OCI-LY1 (cell line): ENCODE measurements around the gene CPLANE2.

Source experiments
- H2AFZ ChIP-seq: fragments of 200-600 bp; sonication (generic), shearing (Covaris generic); 2 replicates; pipeline ENCODE4 v1.6.0; 2014; ENCODE audit warnings: antibody characterized with exemption, mild to moderate bottlenecking, low read length
- H3F3A ChIP-seq: fragments of 200-600 bp; sonication (generic), shearing (Covaris generic); 2 replicates; pipeline ENCODE4 v1.6.0; 2014; ENCODE audit warnings: mild to moderate bottlenecking, antibody characterized with exemption, low read length, moderate library complexity; ENCODE audit not compliant: insufficient read depth
- H3K27ac ChIP-seq: fragments of 200-600 bp; sonication (generic); 2 replicates; pipeline ENCODE4 v1.5.1; 2014; ENCODE audit warnings: low read length, mixed run types, mild to moderate bottlenecking, low read depth; ENCODE audit not compliant: poor library complexity, severe bottlenecking
- H3K27me3 ChIP-seq: fragments of 200-600 bp; sonication (generic); 2 replicates; pipeline ENCODE4 v1.6.0; 2014; ENCODE audit warnings: antibody characterized with exemption, mild to moderate bottlenecking, low read length, moderate library complexity; ENCODE audit not compliant: insufficient read depth
- H3K36me3 ChIP-seq: fragments of 200-600 bp; sonication (generic); 2 replicates; pipeline ENCODE4 v1.6.1; 2014; ENCODE audit warnings: mild to moderate bottlenecking, antibody characterized with exemption, low read length, moderate library complexity, mixed read lengths; ENCODE audit not compliant: insufficient read depth
- H3K4me1 ChIP-seq: fragments of 200-600 bp; sonication (generic); 2 replicates; pipeline ENCODE4 v1.5.1; 2014; ENCODE audit warnings: mild to moderate bottlenecking, low read length, moderate library complexity; ENCODE audit not compliant: insufficient read depth, severe bottlenecking
- H3K4me2 ChIP-seq: fragments of 200-600 bp; sonication (generic), shearing (Covaris generic); 2 replicates; pipeline ENCODE4 v1.6.1; 2014; ENCODE audit warnings: low read length
- H3K4me3 ChIP-seq: fragments of 200-600 bp; sonication (generic); 2 replicates; pipeline ENCODE4 v1.5.1; 2014; ENCODE audit warnings: low read length, low read depth, mild to moderate bottlenecking, mixed read lengths; ENCODE audit not compliant: poor library complexity, severe bottlenecking
- H3K79me2 ChIP-seq: fragments of 200-600 bp; shearing (Covaris generic); 2 replicates; pipeline ENCODE4 v1.6.1; 2016; ENCODE audit warnings: mixed run types, low read length, mixed read lengths; ENCODE audit not compliant: insufficient read depth
- H3K9ac ChIP-seq: fragments of 200-600 bp; sonication (generic), shearing (Covaris generic); 2 replicates; pipeline ENCODE4 v1.6.1; 2014; ENCODE audit warnings: mild to moderate bottlenecking, low read length, mixed read lengths
- H3K9me2 ChIP-seq: fragments of 200-600 bp; sonication (generic), shearing (Covaris generic); 2 replicates; pipeline ENCODE4 v1.6.1; 2014; ENCODE audit warnings: low read depth, mild to moderate bottlenecking, low read length, mixed read lengths
- H3K9me3 ChIP-seq: fragments of 200-600 bp; shearing (Covaris generic); 2 replicates; pipeline ENCODE4 v1.6.1; 2014; ENCODE audit warnings: low read length, mixed read lengths
- H4K20me1 ChIP-seq: fragments of 200-600 bp; sonication (generic), shearing (Covaris generic); 2 replicates; pipeline ENCODE4 v1.6.0; 2016; ENCODE audit warnings: mild to moderate bottlenecking, low read length; ENCODE audit not compliant: insufficient read depth
- CTCF ChIP-seq: fragments of 200-600 bp; sonication (generic), shearing (Covaris generic); IDR thresholded peaks from 2 replicates; pipeline ENCODE4 v1.5.1; 2017; ENCODE audit warnings: mild to moderate bottlenecking, antibody characterized with exemption, low read length, moderate library complexity, mixed read lengths
- EZH2 ChIP-seq: fragments of 200-600 bp; sonication (generic), shearing (Covaris generic); IDR thresholded peaks from 2 replicates; pipeline ENCODE4 v1.8.0; 2017; ENCODE audit warnings: borderline replicate concordance, mixed run types, mild to moderate bottlenecking, antibody characterized with exemption, low read length, moderate library complexity, mixed read lengths

Gene CPLANE2

DNA sequence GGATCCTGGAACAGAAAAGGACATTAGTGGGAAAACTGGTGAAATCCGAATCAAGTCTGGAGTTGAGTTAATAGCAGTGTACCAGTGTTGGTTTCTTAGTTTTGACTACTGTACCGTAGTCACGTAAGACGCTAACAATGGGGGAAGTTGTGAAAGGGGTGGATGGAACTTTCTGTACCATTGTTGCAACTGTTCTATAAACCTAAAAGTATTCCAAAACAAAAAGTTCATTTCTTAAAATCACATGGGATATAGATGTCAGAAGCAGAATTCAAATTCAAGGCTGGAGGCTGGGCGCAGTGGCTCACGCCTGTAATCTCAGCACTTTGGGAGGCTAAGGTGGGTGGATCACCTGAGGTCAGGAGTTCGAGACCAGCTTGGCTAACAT is 41.5 kb downstream of the CPLANE2 start:
- Histone ChIP-seq H3K36me3 (no peaks in the 10 kb centered on the region), H3K27me3 (no peaks in the 10 kb centered on the region), H3K4me3 (no peak overlapping the region), H2AFZ (no peak overlapping the region), H3K9ac (no peak overlapping the region), H3F3A (no peaks in the 10 kb centered on the region), H3K4me2 (no peak overlapping the region), H3K9me2 (no peaks in the 10 kb centered on the region), H3K4me1 (peaks cover 4% of the 10 kb centered on the region), H3K79me2 (no peaks in the 10 kb centered on the region), H3K9me3 (no peaks in the 10 kb centered on the region), H4K20me1 (no peaks in the 10 kb centered on the region), H3K27ac (no peak overlapping the region)
- no peak for TF ChIP-seq CTCF
- TF ChIP-seq EZH2: no peak

DNA sequence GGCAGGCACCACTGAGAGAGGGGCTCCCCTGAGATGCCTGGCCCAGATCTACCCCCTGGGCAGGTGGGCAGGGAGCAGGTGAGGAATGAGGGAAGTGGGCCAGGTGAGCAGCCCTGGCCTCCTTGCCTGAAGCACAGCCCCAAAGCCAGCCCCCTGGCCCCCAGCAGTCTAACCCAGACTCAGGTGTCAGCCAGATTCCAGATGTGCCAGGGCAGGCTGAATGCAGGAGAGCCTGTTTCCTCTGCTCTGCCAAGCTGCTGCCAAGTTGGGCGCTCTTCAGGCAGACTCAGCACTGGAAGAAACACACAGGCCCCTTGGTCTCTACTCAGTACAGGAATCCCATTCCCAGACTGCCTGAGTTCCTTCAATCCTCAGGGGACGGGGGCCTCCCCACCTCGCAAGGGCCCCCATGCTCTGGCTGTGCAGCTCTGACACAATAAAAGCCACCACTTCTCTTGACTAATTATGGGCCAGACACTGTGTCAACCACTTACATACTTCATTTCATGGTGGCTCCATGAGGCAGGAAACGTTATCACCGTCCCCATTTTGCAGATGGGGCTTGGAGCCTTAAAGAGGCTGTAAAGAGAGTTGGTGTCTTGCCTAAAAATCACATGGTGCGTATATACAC is 45.0 kb downstream of the CPLANE2 start:
- Histone ChIP-seq H3K36me3 (no peaks in the 10 kb centered on the region), H3K27ac (no peak overlapping the region), H3K4me3 (no peak overlapping the region), H3K27me3 (peaks cover 6% of the 10 kb centered on the region; the same call in 1 of the 2 replicates), H3K79me2 (no peaks in the 10 kb centered on the region), H4K20me1 (no peaks in the 10 kb centered on the region), H3K9me3 (no peaks in the 10 kb centered on the region), H2AFZ (no peak overlapping the region), H3K9me2 (no peaks in the 10 kb centered on the region), H3F3A (no peaks in the 10 kb centered on the region), H3K4me2 (no peak overlapping the region), H3K9ac (no peak overlapping the region), H3K4me1 (peaks cover 4% of the 10 kb centered on the region)
- no peak for TF ChIP-seq CTCF

GRCh38 chr1:16191309-16191708 is 45.7 kb downstream of the CPLANE2 start:
- Histone ChIP-seq H2AFZ (no peak overlapping the region), H3K4me1 (peaks cover 4% of the 10 kb centered on the region), H3K27me3 (peaks cover 6% of the 10 kb centered on the region; the same call in 1 of the 2 replicates), H3K9me3 (no peaks in the 10 kb centered on the region), H4K20me1 (no peaks in the 10 kb centered on the region), H3K9me2 (no peaks in the 10 kb centered on the region), H3K9ac (no peak overlapping the region), H3F3A (no peaks in the 10 kb centered on the region), H3K36me3 (no peaks in the 10 kb centered on the region), H3K4me2 (no peak overlapping the region), H3K4me3 (no peak overlapping the region), H3K27ac (no peak overlapping the region), H3K79me2 (no peaks in the 10 kb centered on the region)
- TF ChIP-seq CTCF: no peak
- TF ChIP-seq EZH2: no peak
